Measurements from ENCODE around the gene SNORC.
"Not testable (repeated sequence)": the region's sequence is repeated elsewhere in the genome, so short reads cannot be mapped to it uniquely, and the experiment has no call there.

SNORC gene

DNA sequence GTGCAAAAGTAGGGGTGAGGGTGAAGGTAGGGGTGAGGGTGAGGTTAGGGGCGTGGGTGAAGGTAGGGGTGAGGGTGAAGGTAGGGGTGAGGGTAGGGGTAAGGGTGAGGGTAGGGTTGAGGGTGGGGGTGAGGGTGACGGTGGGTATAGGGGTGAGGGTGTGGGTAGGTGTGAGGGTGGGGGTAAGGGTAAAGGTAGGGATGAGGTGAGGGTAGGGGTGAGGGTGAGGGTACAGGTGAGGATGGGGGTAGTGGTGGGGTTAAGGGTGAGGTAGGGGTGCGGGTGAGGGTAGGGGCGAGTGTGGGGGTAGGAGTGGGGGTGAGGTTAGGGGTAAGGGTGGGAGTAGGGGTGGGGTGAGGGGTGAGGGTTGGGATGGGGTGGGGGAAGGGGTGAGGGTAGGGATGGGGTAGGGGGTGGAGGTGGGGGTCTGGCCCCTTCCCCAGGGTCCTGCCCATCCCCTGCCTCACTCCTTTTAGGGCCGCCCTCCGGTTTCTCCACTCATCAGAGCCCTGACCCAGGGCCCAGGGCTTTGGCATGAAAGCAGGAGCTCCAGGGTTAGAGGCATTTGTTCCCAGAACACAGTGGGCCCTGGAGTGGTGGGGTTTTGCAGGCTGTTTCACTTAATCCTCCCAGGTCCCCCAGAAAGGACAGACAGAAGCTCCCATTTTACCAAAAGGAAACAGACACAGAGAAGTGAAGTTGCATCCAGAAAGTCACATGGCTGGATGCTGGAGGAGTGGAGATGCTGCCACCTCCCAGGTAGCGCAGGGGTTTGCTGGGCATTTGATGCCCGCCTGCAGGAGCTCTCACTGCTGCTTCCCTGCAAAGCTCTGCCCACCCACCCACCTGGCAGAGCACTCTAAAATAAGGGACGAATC, 26.9 kb downstream of the SNORC start:
- DNase-seq (ENCODE audit: low read depth) = no peak

DNA sequence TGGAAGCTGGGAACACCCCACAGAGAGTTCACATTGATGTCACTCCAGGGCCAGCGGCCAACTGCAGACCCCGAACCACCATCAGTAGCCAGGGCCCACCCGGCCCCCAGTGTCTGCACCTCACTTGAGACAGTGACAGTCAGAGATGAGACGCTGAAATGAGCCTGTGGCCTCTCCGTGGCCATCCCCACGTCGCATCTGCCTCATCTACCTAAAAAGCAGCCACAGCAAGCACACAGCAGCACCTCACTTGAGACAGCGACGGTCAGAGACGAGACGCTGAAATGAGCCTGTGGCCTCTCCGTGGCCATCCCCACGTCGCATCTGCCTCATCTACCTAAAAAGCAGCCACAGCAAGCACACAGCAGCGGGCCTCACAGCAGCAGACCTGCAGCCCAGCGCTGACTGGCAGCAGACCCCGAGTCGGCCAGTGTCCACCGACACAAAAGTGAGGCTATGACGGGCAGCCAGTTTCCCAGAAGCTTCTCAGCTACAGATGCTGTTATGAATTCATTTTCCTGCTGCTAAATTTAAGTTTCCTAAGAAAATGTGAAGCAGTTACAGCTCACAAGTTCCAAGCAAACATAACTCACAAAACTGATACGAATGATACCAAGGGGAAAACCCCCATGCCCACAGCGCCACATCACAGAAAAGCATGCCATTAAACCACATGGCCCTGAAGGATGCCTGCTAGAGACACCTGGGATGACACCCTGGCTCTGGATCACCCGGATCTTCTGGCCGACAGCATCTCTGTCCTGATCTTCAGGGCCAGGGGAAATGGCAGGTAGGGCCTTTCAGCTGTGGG, 27.7 kb downstream of the SNORC start:
- DNase-seq (ENCODE audit: low read depth) = no peak

- DNase-seq (ENCODE audit: low read depth) = no peak
Measured at GRCh38 chr2:232898592-232899543, 28.8 kb downstream of the SNORC start.

- no peak for DNase-seq (ENCODE audit: low read depth)
Measured at GRCh38 chr2:232900811-232901735, 31.0 kb downstream of the SNORC start.

GRCh38 chr2:232901736-232902578, 31.9 kb downstream of the SNORC start:
- DNase-seq (ENCODE audit: low read depth) = peak; percentile 76

DNA sequence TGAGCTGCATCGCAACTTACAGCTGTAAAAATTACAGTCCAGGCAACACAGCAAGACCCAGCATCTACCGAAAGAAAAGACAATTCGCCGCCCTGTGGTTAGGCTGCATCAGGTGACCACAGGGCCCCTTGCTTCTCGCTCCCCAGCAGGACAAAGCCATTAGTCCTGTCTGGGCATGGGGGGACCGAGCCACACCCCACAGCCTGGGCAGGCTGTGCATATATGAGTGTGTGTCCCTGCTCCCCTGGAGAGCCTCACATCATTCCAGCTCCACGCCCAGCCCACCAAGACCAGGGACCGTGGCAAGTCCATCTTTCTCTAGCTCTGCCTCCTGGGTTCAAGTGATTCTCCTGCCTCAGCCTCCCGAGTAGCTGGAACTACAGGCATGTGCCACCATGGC, 33.9 kb downstream of the SNORC start:
- DNase-seq (ENCODE audit: low read depth) = no peak

DNA sequence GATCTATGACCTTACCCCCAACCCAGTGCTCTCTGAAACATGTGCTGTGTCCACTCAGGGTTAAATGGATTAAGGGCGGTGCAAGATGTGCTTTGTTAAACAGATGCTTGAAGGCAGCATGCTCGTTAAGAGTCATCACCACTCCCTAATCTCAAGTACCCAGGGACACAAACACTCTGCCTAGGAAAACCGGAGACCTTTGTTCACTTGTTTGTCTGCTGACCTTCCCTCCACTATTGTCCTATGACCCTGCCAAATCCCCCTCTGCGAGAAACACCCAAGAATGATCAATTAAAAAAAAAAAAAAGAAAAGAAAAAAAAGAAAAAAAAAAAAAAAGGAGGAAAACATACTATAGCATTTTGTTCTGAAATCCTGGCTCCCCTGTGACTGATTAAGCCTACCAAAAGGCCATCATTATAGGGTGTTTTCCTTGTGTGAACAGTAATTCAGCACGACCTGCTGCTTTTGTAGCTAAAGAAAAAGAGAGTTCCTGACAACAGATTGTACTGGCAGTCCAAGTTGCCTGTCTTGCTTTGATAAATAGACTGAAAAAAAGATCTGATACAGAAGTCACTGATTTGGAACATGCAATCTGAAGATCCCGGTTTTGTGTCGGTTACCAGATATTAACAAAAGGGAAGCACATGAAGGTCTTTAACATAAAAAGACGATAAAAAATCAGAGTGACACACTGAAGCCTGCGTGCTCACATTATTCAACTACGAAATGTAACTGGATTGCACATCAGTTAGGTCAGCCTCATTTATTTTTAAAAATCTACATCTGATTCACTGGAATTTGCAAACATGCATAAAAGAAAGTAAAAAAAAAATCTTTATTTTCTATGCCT, 37.0 kb downstream of the SNORC start:
- not testable (repeated sequence) for DNase-seq (ENCODE audit: low read depth)

DNA sequence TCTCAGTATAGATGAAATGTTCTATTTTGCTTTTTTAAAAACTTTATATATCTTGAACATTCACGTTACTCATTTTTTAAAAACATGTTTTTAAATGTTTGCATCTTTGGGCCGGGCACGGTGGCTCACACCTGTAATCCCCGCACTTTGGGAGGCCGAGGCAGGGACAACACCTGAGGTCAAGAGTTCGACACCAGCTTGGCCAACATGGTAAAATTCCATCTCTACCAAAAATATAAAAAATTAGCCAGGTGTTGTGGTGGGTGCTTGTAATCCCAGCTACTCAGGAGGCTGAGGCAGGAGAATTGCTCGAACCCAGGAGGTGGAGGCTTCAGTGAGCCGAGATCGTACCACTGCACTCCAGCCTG, 37.6 kb downstream of the SNORC start:
- DNase-seq (ENCODE audit: low read depth) = not testable (repeated sequence)

DNA sequence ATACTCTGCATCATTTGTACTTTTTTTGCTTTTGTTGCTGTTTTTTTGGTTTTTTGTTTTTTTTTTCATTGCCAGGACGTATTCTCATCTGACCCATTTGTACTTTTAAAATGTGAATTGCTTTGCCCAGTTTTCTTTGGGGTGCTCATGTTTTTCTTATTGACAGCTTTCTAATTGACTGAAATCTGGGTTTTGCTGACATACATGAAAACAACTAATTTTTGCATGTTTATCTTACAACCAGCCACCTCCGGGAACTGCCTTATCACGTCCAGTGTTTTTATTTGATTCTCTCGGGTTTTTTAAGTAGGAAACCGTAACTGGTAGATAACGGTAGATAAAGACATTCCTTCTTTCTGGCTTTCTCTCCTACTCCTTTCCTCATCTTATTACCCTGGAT, 38.6 kb downstream of the SNORC start:
- DNase-seq (ENCODE audit: low read depth) = no peak

- DNase-seq (ENCODE audit: low read depth) = no peak
Measured at GRCh38 chr2:232910376-232910775, 40.3 kb downstream of the SNORC start.

DNA sequence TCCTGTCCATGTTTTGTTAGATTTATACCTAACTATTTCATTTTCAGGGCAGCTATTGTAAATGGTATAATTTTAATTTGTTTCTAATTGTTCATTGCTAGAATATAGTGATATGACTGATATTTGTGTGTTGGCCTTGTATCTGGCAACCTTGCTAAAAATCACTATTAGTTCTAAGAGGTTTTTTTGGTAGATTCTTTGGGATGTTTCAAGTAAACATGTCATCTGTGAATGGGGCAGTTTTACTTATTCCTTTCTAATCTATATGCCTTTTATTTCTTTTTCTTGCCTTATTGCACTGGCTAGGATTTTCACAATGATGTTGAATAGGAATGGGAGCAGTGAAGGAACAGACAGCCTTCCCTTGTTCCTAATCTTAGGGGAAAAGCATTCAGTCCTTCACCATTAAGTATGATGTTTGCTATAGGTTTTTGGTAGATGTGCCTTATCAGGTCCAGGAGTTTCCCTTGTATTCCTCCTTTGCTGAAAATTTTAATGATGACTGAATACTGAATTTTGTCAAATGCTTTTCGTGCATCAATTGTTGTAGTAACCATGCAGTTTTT, 41.7 kb downstream of the SNORC start:
- no peak for DNase-seq (ENCODE audit: low read depth)

DNA sequence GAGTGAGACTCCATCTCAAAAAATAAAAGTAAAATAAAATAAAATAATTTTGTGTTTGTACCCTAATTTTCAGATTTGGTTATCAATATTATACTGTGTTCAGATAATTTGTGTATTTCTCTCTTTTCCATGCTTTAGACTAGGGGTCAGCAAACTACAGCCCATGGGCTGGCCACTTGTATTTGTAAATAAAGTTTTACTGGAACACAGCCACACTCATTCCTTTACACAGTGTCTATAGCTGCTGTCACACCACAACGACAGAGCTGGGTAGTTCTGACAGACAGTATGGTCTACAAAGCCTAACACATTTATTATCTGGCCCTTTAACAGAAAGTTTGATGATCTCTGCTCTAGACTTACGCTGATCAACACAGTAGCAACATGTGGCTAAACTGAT, 43.8 kb downstream of the SNORC start:
- DNase-seq (ENCODE audit: low read depth) = no peak

DNA sequence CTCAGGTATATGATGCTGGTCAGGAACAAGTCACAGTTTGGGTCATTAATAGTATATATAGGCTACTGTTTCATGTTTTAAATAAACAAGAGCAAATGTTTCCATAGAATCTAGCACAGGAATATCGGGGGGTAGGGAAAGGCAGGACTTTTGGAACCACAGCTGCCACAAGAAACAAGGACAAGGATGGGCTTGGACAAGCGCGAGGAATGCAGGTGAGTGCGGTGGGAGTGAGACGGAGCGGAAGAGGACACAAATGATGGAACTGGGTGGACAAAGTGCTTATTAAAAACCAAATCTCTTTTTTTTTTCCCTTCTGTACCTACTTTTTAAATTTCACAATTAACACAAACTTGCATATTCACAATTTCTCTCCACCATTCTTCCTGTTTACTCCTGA, 49.1 kb downstream of the SNORC start:
- DNase-seq (ENCODE audit: low read depth) = no peak

DNA sequence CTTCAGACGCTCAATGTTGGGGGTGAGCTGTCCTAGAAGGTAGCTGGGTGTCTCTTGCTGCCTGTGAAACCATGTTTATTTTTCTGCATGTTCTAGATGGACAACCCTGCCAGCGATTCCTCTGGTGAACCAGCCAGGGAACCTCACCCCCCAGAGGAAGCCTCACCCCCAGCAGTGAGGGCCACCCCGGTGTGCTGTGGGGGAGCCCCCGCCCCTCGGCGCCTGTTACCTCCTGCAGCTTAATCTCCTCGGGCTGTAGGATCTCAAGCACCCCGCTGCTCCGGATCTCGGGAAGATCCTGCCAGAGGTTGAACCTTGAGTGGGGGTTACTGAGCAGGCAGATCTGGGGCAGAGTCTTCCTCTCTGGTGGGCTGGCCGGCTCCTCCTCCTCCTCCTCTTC, 50.0 kb downstream of the SNORC start:
- no peak for DNase-seq (ENCODE audit: low read depth)

- DNase-seq (ENCODE audit: low read depth) = no peak
Measured at GRCh38 chr2:232920760-232921159, 50.7 kb downstream of the SNORC start.

- no peak for DNase-seq (ENCODE audit: low read depth)
Measured at GRCh38 chr2:232924433-232924832, 54.4 kb downstream of the SNORC start.

- no peak for DNase-seq (ENCODE audit: low read depth)
Measured at GRCh38 chr2:232925153-232925820, 55.2 kb downstream of the SNORC start.

GRCh38 chr2:232925821-232926156, 55.7 kb downstream of the SNORC start:
- no peak for DNase-seq (ENCODE audit: low read depth)

All from fibroblast of gingiva (primary cell).